K562 treated with DMSO at 1 percent for 48 hours (cell line): Measurements from ENCODE around the gene XPNPEP3. TPM values are rescaled to one million over a fixed set of nuclear protein-coding genes. Genes with fewer than 3 reads are reported as not detected.

Experiments
- total RNA-seq: library from RNA; unstranded; fragments of 300-600 nt; gene quantifications from 2 replicates; pipeline ENCODE4 v1.2.3, GENCODE V29; 2022; ENCODE audit warnings: low replicate concordance; ENCODE audit errors: extremely low read depth

Gene XPNPEP3
- not detected in 2 replicates for total RNA-seq

GRCh38 chr22:40856513-40857308 is at the start of gene XPNPEP3, which contains the start of gene ST13:
Gene XPNPEP3 (plus strand): TSS chr22:40857148. CDS start chr22:40857182, 34 bp downstream.
Gene ST13 (minus strand): TSS chr22:40856639. CDS start chr22:40856540, 99 bp downstream.

GRCh38 chr22:40818747-40819598 is 38.0 kb upstream of the XPNPEP3 start, which contains the start of gene SLC25A17:
Gene SLC25A17 (minus strand): TSS chr22:40819346. CDS start chr22:40819248, 98 bp downstream.

GRCh38 chr22:40862013-40862412 is 5.1 kb downstream of the XPNPEP3 start, which contains the start of gene DNAJB7:
Gene DNAJB7 (minus strand): TSS chr22:40862113. CDS start chr22:40861994, 119 bp downstream.

DNA sequence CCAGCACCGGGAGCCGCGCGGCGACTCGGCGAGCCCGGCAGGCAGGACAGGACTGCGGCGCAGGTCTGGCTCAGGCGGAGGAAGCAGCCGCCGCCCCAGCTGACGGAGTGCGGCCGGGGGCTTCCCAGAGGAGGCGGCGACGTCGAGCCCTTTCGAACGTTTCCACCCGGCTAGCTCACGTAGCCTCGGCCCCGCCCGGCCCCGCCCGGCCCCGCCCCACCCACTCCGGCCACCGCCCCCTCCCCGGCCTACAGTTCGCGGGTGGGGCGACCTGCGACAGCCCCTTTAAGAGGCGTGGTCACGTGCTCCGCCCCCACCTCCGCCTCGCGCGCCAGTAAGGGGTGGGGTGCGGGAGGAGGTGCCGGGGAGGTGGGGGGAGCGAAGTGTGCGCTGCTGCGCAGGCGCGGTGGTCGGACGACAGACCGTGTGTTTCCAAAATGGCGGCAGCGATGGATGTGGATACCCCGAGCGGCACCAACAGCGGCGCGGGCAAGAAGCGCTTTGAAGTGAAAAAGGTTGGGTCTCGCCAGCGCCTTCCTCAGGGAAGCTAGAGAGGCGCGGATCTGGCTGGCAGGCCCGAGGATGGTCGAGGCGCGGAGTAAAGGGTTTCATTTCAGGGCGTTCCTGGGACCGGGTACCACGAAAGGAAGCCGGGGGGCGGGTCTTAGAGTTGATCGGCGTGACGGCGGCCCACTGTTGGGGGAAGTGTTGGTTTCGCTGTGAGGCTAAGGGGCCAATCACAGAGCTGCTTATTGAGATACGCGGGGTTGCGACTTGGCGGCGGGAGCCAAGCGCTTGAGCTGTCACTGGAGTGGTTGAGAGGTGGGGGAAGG is 94.2 kb downstream of the XPNPEP3 start, which contains the start of gene RBX1:
TSS of gene RBX1 (plus strand) at position 417 of the 833 bp plus-strand sequence. CDS start at position 438, 21 bp downstream.

Other genes starting within 250 kb of the XPNPEP3 start
- gene MRTFA, start 220.4 kb upstream of the XPNPEP3 start, total RNA-seq = not detected in 2 replicates
- not detected in 2 replicates for gene MCHR1, start 177.7 kb upstream of the XPNPEP3 start, total RNA-seq
- not detected in 2 replicates for gene SLC25A17, start 37.8 kb upstream of the XPNPEP3 start, total RNA-seq
- 992 TPM in 1 of 2 replicates, not detected in the other for gene ST13, start 509 bp upstream of the XPNPEP3 start, total RNA-seq
- gene DNAJB7, start 5.0 kb downstream of the XPNPEP3 start, total RNA-seq = not detected in 2 replicates
- not detected in 2 replicates for gene RBX1, start 94.2 kb downstream of the XPNPEP3 start, total RNA-seq
- not detected in 2 replicates for gene EP300, start 235.4 kb downstream of the XPNPEP3 start, total RNA-seq